GM21529 (cell line): ENCODE results near the gene WASF2.
"Not testable (repeated sequence)": the region's sequence is repeated elsewhere in the genome, so short reads cannot be mapped to it uniquely, and the experiment has no call there.

Source experiments
- ATAC-seq: cut with Tn5 transposase; IDR thresholded peaks from one replicate; pipeline ENCODE4 v1.9.1; 2021; ENCODE audit not compliant: unreplicated experiment

WASF2 gene

GRCh38 chr1:27458521-27458920 is 31.4 kb downstream of the WASF2 start:
- not testable (repeated sequence) for ATAC-seq

GRCh38 chr1:27455139-27455811 is 34.7 kb downstream of the WASF2 start:
- no peak for ATAC-seq

GRCh38 chr1:27454610-27455009 is 35.4 kb downstream of the WASF2 start:
- ATAC-seq, result no peak

GRCh38 chr1:27451343-27451742 is 38.6 kb downstream of the WASF2 start:
- ATAC-seq, result no peak

GRCh38 chr1:27448982-27449381 is 41.0 kb downstream of the WASF2 start:
- ATAC-seq, result no peak

- ATAC-seq, result no peak
These were observed 42.1 kb downstream of the WASF2 start for GRCh38 chr1:27447883-27448282.

GRCh38 chr1:27447399-27447798 is 42.6 kb downstream of the WASF2 start:
- ATAC-seq, result no peak

- ATAC-seq, result no peak
These were observed 43.4 kb downstream of the WASF2 start for GRCh38 chr1:27446496-27447020.

- peak; percentile 53 for ATAC-seq
These were observed 44.6 kb downstream of the WASF2 start for GRCh38 chr1:27445177-27445936.

- no peak for ATAC-seq
These were observed 45.3 kb downstream of the WASF2 start for GRCh38 chr1:27444632-27445031.

- no peak for ATAC-seq
These were observed 50.8 kb downstream of the WASF2 start for GRCh38 chr1:27439150-27439549.

GRCh38 chr1:27438621-27439061 is 51.3 kb downstream of the WASF2 start:
- no peak for ATAC-seq

- ATAC-seq, result peak; percentile 45
These were observed 53.5 kb downstream of the WASF2 start for GRCh38 chr1:27436204-27437159.

GRCh38 chr1:27435566-27436203 is 54.3 kb downstream of the WASF2 start:
- ATAC-seq, result no peak

- ATAC-seq, result no peak
These were observed 56.3 kb downstream of the WASF2 start for GRCh38 chr1:27433706-27434105.

GRCh38 chr1:27432725-27433124 is 57.2 kb downstream of the WASF2 start:
- not testable (repeated sequence) for ATAC-seq

- no peak for ATAC-seq
These were observed 58.4 kb downstream of the WASF2 start for GRCh38 chr1:27431601-27431940.

- no peak for ATAC-seq
These were observed 58.9 kb downstream of the WASF2 start for GRCh38 chr1:27430903-27431600.

- ATAC-seq, result no peak
These were observed 60.9 kb downstream of the WASF2 start for GRCh38 chr1:27429029-27429425.
